H9 (cell line): ENCODE results near the gene MALAT1. TPM values are rescaled to one million over a fixed set of nuclear protein-coding genes. Genes with fewer than 3 reads are reported as not detected.
"Not testable (repeated sequence)": the region's sequence is repeated elsewhere in the genome, so short reads cannot be mapped to it uniquely, and the experiment has no call there.

ENCODE experiments used
- DNase-seq: peaks from one replicate; pipeline ENCODE4 v3.0.0-alpha.2; 2017
- H2AFZ ChIP-seq: one replicate; pipeline ENCODE4 v1.6.1; 2013; ENCODE audit warnings: mild to moderate bottlenecking, low read length, control low read depth, moderate library complexity
- H2AK5ac ChIP-seq: 2 replicates; pipeline ENCODE4 v1.6.1; 2013; ENCODE audit warnings: low read length, control low read depth, mixed read lengths; ENCODE audit not compliant: insufficient read length
- H2BK120ac ChIP-seq: one replicate; pipeline ENCODE4 v1.6.1; 2013; ENCODE audit warnings: low read depth, mild to moderate bottlenecking, low read length, control low read depth, inconsistent platforms; ENCODE audit not compliant: poor library complexity, severe bottlenecking
- H2BK12ac ChIP-seq: 2 replicates; pipeline ENCODE4 v1.6.1; 2013; ENCODE audit warnings: low read length, control low read depth, mixed read lengths, low read depth; ENCODE audit not compliant: insufficient read length
- H2BK15ac ChIP-seq: 2 replicates; pipeline ENCODE4 v1.6.1; 2013; ENCODE audit warnings: low read depth, low read length, control low read depth
- H2BK20ac ChIP-seq: one replicate; pipeline ENCODE4 v1.6.1; 2013; ENCODE audit warnings: low read depth, mild to moderate bottlenecking, low read length, control low read depth, inconsistent platforms; ENCODE audit not compliant: poor library complexity, severe bottlenecking
- H2BK5ac ChIP-seq: 2 replicates; pipeline ENCODE4 v1.6.1; 2013; ENCODE audit warnings: low read length, control low read depth, mixed read lengths; ENCODE audit not compliant: insufficient read length
- H3K14ac ChIP-seq: 2 replicates; pipeline ENCODE4 v1.6.1; 2013; ENCODE audit warnings: low read length, control low read depth; ENCODE audit not compliant: insufficient read depth
- H3K18ac ChIP-seq: 2 replicates; pipeline ENCODE4 v1.6.1; 2013; ENCODE audit warnings: low read depth, mild to moderate bottlenecking, mixed read lengths, low read length, control low read depth; ENCODE audit not compliant: insufficient read length
- H3K23ac ChIP-seq: 2 replicates; pipeline ENCODE4 v1.6.1; 2013; ENCODE audit warnings: low read length, control low read depth, mixed read lengths, low read depth; ENCODE audit not compliant: insufficient read length
- H3K23me2 ChIP-seq: 2 replicates; pipeline ENCODE4 v1.6.1; 2013; ENCODE audit warnings: low read depth, mild to moderate bottlenecking, mixed read lengths, low read length, control low read depth; ENCODE audit not compliant: insufficient read length, poor library complexity, severe bottlenecking
- H3K27ac ChIP-seq: 2 replicates; pipeline ENCODE4 v1.5.1; 2013; ENCODE audit warnings: low read length, control low read depth, mixed read lengths, low read depth; ENCODE audit not compliant: insufficient read length
- H3K27me3 ChIP-seq: 2 replicates; pipeline ENCODE4 v1.6.1; 2013; ENCODE audit warnings: low read length, control low read depth, inconsistent platforms; ENCODE audit not compliant: insufficient read depth
- H3K4ac ChIP-seq: 2 replicates; pipeline ENCODE4 v1.6.1; 2013; ENCODE audit warnings: low read depth, mild to moderate bottlenecking, control low read depth, inconsistent platforms, low read length, moderate library complexity
- H3K4me1 ChIP-seq: 2 replicates; pipeline ENCODE4 v1.6.1; 2013; ENCODE audit warnings: low read length, control low read depth, inconsistent platforms; ENCODE audit not compliant: insufficient read depth
- H3K4me2 ChIP-seq: 2 replicates; pipeline ENCODE4 v1.6.1; 2013; ENCODE audit warnings: low read length, control low read depth, mixed read lengths; ENCODE audit not compliant: insufficient read length, insufficient read depth
- H3K56ac ChIP-seq: 2 replicates; pipeline ENCODE4 v1.6.1; 2013; ENCODE audit warnings: low read depth, mild to moderate bottlenecking, mixed read lengths, low read length, control low read depth; ENCODE audit not compliant: insufficient read length
- H3K79me1 ChIP-seq: 2 replicates; pipeline ENCODE4 v1.6.1; 2013; ENCODE audit warnings: low read depth, mild to moderate bottlenecking, moderate library complexity, low read length, control low read depth, inconsistent platforms; ENCODE audit not compliant: insufficient read depth, poor library complexity, severe bottlenecking
- H3K79me2 ChIP-seq: 2 replicates; pipeline ENCODE4 v1.6.1; 2013; ENCODE audit warnings: low read length, control low read depth, inconsistent platforms; ENCODE audit not compliant: insufficient read depth
- H3K9ac ChIP-seq: 2 replicates; pipeline ENCODE4 v1.6.1; 2013; ENCODE audit warnings: low read length, control low read depth, mixed read lengths; ENCODE audit not compliant: insufficient read length; ENCODE audit errors: extremely low read depth
- H3K9me3 ChIP-seq: one replicate; pipeline ENCODE4 v1.6.1; 2013; ENCODE audit warnings: low read depth, low read length, inconsistent platforms; ENCODE audit not compliant: control insufficient read depth
- H3T11ph ChIP-seq: one replicate; pipeline ENCODE4 v1.6.1; 2013; ENCODE audit warnings: mild to moderate bottlenecking, low read length, control low read depth, inconsistent platforms
- H4K20me1 ChIP-seq: one replicate; pipeline ENCODE4 v1.6.1; 2013; ENCODE audit not compliant: control insufficient read depth, insufficient read length, insufficient read depth
- H4K5ac ChIP-seq: 2 replicates; pipeline ENCODE4 v1.6.1; 2013; ENCODE audit warnings: low read depth, mild to moderate bottlenecking, mixed read lengths, low read length, control low read depth; ENCODE audit not compliant: insufficient read length
- H4K8ac ChIP-seq: replicated peaks from 2 replicates; pipeline ENCODE4 v1.6.1; 2013; ENCODE audit warnings: low read length, control low read depth, mixed read lengths, low read depth; ENCODE audit not compliant: insufficient read length
- H4K91ac ChIP-seq: 2 replicates; pipeline ENCODE4 v1.6.1; 2013; ENCODE audit warnings: low read depth, mild to moderate bottlenecking, moderate library complexity, mixed read lengths, low read length, control low read depth; ENCODE audit not compliant: insufficient read length
- H3K27ac Mint-ChIP-seq, 3 experiments: 2 replicates in 2 of 3; 3 replicates in 1 of 3; pipeline ENCODE4 v1.8.0; 2020 to 2021; ENCODE audit warnings: mixed read lengths in 3 of 3, mild to moderate bottlenecking in 1 of 3, moderate library complexity in 1 of 3
- H3K27me3 Mint-ChIP-seq: 2 replicates; pipeline ENCODE4 v1.8.0; 2021; ENCODE audit warnings: low read depth, mild to moderate bottlenecking, moderate library complexity, mixed read lengths
- H3K36me3 Mint-ChIP-seq, 3 experiments: 2 replicates in 2 of 3; 3 replicates in 1 of 3; pipeline ENCODE4 v1.8.0; 2020 to 2021; ENCODE audit warnings: low read depth in 3 of 3, mixed read lengths in 3 of 3; ENCODE audit not compliant: insufficient read depth in 1 of 3
- H3K4me1 Mint-ChIP-seq, 2 experiments: 2 replicates each; pipeline ENCODE4 v1.8.0; 2020; ENCODE audit warnings: mixed read lengths in 2 of 2
- H3K4me3 Mint-ChIP-seq, 2 experiments: 2 replicates in 1 of 2; 3 replicates in 1 of 2; pipeline ENCODE4 v1.8.0; 2020 to 2021; ENCODE audit warnings: mild to moderate bottlenecking in 2 of 2, mixed read lengths in 2 of 2, moderate library complexity in 1 of 2
- H3K9me3 Mint-ChIP-seq, 2 experiments: 2 replicates in 1 of 2; 3 replicates in 1 of 2; pipeline ENCODE4 v1.8.0; 2020; ENCODE audit warnings: mild to moderate bottlenecking in 2 of 2, mixed read lengths in 2 of 2, moderate library complexity in 1 of 2
- WGBS: extraction: QIAGEN DNeasy Blood & Tissue Kit; methylation state at CpG from one replicate; pipeline ENCODE4 v1.1.7; 2013; ENCODE audit warnings: missing lambda C conversion rate, low lambda C conversion rate, mixed read lengths; ENCODE audit not compliant: insufficient read length; ENCODE audit errors: extremely low coverage; 5-methylcytosine and 5-hydroxymethylcytosine counted together
- total RNA-seq: library from RNA; stranded (reverse); gene quantifications from 2 replicates; pipeline ENCODE4 v1.2.1, GENCODE V29; 2021
- TF ChIP-seq, protein P1 (sequence below): fragments of 200-600 bp; sonication (generic); conservative IDR thresholded peaks from 3 replicates; pipeline ENCODE4 v1.8.0; 2021; ENCODE audit warnings: antibody characterized with exemption, mild to moderate bottlenecking

The MALAT1 gene
- total RNA-seq, 1 experiment from 2014 or later: 1,934 TPM

DNA sequence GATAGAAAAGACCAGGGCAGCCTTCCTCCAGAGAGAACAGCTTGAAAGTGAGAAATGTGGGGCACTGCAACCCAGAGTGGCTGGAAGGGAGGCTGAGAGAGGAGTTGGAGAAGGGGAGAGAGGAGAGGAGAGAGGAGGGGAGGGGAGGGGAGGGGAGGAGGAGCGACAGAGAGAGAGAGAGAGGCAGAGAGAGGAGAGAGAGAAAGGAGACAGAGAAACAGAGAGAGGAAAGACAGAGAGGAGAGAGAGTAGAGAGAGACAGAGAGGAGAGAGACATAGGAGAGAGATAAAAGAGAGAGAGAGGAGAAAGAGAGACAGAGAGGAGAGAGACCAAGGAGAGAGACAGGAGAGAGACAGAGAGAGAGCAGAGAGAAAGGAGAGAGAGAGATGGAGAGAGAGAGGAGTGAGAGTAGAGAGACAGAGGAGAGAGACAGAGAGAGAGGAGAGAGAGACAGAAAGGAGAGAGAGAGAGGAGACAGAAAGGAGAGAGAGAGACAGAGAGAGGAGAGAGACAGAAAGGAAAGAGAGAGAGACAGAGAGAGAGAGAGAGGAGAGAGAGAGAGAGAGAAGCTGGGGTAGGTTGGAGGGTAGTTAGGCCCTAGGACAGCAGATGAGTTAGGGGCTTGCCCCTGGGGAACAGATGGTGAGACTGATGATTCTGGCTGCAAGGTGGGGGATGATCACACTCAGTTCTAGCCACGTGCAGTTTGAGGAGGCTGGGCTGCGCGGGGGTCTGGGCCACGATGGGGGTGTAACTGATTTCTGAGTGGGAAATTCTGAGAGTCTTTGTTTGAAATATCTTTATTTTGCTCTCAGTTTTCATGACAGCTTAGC, 17.5 kb downstream of the MALAT1 start:
- TF ChIP-seq, protein P1, sequence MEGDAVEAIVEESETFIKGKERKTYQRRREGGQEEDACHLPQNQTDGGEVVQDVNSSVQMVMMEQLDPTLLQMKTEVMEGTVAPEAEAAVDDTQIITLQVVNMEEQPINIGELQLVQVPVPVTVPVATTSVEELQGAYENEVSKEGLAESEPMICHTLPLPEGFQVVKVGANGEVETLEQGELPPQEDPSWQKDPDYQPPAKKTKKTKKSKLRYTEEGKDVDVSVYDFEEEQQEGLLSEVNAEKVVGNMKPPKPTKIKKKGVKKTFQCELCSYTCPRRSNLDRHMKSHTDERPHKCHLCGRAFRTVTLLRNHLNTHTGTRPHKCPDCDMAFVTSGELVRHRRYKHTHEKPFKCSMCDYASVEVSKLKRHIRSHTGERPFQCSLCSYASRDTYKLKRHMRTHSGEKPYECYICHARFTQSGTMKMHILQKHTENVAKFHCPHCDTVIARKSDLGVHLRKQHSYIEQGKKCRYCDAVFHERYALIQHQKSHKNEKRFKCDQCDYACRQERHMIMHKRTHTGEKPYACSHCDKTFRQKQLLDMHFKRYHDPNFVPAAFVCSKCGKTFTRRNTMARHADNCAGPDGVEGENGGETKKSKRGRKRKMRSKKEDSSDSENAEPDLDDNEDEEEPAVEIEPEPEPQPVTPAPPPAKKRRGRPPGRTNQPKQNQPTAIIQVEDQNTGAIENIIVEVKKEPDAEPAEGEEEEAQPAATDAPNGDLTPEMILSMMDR: no peak
- no peaks in the 10 kb centered on the region; a peak in 1 of 7 replicates for H3K36me3 Mint-ChIP-seq
- H2BK20ac ChIP-seq: no peak overlapping the region
- peak overlapping the region in 1 of 3 experiments; percentile 0; a peak in 3 of 7 replicates for H3K27ac Mint-ChIP-seq
- no peak overlapping the region for H3K9ac ChIP-seq
- H4K5ac ChIP-seq: no peak overlapping the region
- H3T11ph ChIP-seq: no peak overlapping the region
- H3K23me2 ChIP-seq: no peaks in the 10 kb centered on the region
- H3K4ac ChIP-seq: no peak overlapping the region
- H2AFZ ChIP-seq: no peak overlapping the region
- H2BK15ac ChIP-seq: no peak overlapping the region
- WGBS: no CpG with 5 or more reads among the region's 5 CpGs
- H4K8ac ChIP-seq: no peak overlapping the region
- no peaks in the 10 kb centered on the region for H3K79me1 ChIP-seq
- H3K27ac ChIP-seq: no peak overlapping the region
- H3K27me3 Mint-ChIP-seq: peaks cover 13% of the 10 kb centered on the region
- no peaks in the 10 kb centered on the region for H3K9me3 ChIP-seq
- no peak overlapping the region for H2AK5ac ChIP-seq
- no peak overlapping the region for H3K4me2 ChIP-seq
- peaks cover 2 to 3% of the 10 kb centered on the region in 2 experiments; a peak in 3 of 5 replicates for H3K9me3 Mint-ChIP-seq
- H3K4me1 Mint-ChIP-seq: no peaks in the 10 kb centered on the region
- H3K79me2 ChIP-seq: no peaks in the 10 kb centered on the region
- peak overlapping the region in 1 of 2 experiments; percentile 25; a peak in 2 of 5 replicates for H3K4me3 Mint-ChIP-seq
- H2BK5ac ChIP-seq: no peak overlapping the region
- DNase-seq: no peak
- H3K18ac ChIP-seq: no peak overlapping the region
- no peak overlapping the region for H3K23ac ChIP-seq
- no peaks in the 10 kb centered on the region for H3K4me1 ChIP-seq
- no peaks in the 10 kb centered on the region for H4K20me1 ChIP-seq
- no peak overlapping the region for H2BK12ac ChIP-seq
- H2BK120ac ChIP-seq: no peak overlapping the region
- no peak overlapping the region for H4K91ac ChIP-seq
- no peak overlapping the region for H3K56ac ChIP-seq
- no peak overlapping the region for H3K14ac ChIP-seq
- H3K27me3 ChIP-seq: no peaks in the 10 kb centered on the region

DNA sequence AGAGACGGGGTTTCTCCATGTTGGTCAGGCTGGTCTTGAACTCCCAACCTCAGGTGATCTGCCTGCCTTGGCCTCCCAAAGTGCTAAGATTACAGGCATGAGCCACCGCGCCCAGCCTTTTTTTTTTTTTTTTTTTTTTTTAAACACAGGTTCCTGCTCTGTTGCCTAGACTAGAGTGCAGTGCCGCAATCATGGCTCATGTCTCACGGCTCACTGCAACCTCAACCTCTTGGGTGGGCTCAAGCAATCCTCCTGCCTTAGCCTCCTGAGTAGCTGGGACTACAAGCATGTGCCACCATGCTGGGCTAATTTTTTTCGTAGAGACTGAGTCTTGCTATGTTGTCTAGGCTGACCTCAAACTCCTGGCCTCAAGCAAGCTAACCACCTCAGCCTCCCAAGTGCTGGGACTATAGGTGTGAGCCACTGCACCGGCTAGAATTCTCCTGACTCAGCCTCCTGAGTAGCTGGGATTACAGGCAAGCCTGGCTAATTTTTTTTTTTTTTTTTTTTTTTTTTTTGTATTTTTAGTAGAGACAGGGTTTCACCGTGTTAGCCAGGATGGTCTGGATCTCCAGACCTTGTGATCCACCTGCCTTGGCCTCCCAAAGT, 20.2 kb downstream of the MALAT1 start:
- not testable (repeated sequence) for H3K4me3 Mint-ChIP-seq, H3K9me3 Mint-ChIP-seq, H3K4ac ChIP-seq, H3K79me1 ChIP-seq, H2BK20ac ChIP-seq, H4K8ac ChIP-seq, H3K23ac ChIP-seq, H3K56ac ChIP-seq, H4K20me1 ChIP-seq, H3K23me2 ChIP-seq, H3K9ac ChIP-seq, H2BK5ac ChIP-seq, H3K9me3 ChIP-seq, H4K91ac ChIP-seq, H3K4me1 ChIP-seq, H3T11ph ChIP-seq, H3K27ac Mint-ChIP-seq, H2BK12ac ChIP-seq, H3K36me3 Mint-ChIP-seq, H4K5ac ChIP-seq, H3K4me2 ChIP-seq, H3K14ac ChIP-seq, H3K27ac ChIP-seq, H2BK15ac ChIP-seq, H3K27me3 ChIP-seq, DNase-seq, H3K79me2 ChIP-seq, H2BK120ac ChIP-seq, H2AFZ ChIP-seq, H3K18ac ChIP-seq, H2AK5ac ChIP-seq
- no CpG with 5 or more reads among the region's 8 CpGs for WGBS
- Mint-ChIP-seq H3K4me1 (peaks cover 14 to 21% of the 10 kb centered on the region in 2 experiments), H3K27me3 (peaks cover 25% of the 10 kb centered on the region)
